Middle frontal gyrus (tissue), 1 donor: ENCODE data around the gene HYAL1.
"Not testable (repeated sequence)": the region's sequence is repeated elsewhere in the genome, so short reads cannot be mapped to it uniquely, and the experiment has no call there.

Experiments used
- DNase-seq: peaks from one replicate; pipeline ENCODE4 v3.0.0-alpha.2; 2015; ENCODE audit warnings: low spot score; ENCODE audit errors: extremely low spot score

The HYAL1 gene

DNA sequence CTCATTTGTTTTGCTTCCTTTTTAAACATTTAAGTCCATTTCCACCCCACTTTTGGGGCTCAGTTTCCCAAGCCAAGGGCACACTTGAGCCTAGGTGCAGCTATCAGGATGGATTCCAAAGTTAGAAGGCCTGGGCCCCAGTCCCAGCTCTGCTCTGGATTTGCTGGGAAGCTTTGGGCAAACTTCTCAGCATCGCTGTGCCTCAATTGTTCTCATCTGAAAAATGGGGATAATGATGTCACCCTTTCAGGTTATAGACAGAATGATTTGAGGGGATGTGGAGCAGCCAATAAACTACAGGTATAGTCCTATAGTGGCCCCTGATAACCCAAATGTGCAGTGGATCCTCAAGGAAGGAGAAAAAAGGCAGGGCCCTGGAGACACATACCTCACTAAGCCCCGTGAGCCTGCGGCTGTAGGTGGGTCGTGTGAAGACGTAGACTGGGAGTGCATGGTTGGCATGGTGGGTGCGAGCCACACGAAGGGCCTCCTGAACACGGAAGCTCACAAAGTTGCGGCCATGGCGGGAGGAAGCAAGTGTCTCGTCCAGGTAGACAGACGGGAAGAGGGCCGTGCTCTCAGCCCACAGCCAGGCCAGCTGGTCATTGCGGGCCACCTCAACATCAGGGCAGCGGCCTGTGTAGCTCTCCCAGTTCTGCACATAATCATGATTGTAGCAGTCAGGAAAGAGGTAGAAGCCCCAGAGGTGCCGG lies 16.0 kb upstream of the HYAL1 start:
- DNase-seq = no peak

DNA sequence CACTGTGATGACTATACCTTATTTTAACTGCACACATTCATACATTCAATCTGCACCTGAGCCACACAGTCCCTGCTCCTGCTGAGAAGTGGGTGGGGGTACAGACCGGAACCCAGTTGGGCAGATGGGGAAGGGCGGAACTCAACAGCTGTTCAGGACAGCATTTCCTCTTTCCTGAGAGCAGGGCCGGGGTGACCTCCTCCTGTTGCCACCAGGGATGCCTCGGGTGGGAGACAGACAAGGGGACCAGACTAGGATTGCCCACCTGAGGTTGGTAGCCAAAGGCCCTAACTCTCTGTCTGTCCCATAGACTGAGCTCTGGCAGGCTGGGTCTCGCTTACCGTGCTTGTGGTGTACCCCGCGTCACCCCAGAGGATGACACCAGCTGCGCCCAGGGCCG lies 15.2 kb upstream of the HYAL1 start:
- DNase-seq = no peak

DNA sequence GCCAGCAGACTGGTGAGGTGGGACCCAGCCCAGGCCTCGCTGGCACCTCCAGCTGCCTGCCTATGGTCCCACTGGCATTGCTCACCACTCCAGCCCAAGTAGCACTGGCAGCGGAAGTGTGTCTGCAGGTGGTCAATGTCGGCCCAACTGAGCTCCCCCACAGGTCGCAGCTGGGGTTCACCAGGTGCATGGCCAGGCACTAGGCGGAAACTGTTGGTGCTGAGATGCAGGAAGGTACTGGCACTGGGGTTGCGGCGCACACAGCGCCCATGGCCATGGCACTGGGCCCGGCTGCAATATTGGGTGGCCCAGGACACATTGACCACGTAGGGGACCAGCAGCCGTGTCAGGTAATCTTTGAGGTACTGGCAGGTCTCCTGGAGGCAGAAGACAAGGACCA lies 14.8 kb upstream of the HYAL1 start:
- no peak for DNase-seq

DNA sequence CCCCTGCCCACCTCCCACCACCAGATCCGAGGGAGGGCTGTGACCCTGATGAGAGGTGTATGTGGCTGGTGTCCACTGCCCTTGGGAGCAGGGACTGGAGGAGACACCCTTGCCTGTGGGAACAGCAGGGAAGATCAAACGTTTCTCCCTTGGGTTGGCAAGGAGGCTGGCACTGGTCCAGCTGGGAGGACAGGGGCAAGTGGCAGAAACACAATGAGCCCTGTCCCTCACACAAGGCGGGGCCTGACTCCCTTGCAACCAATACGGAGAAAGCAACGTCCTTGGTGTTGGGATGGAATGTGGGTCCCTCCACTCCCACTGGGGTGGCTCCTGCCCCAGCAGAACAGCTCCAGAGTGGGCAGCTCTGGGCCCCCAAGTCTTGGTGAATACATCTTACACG lies 13.9 kb upstream of the HYAL1 start:
- no peak for DNase-seq

- no peak for DNase-seq
Measured at GRCh38 chr3:50316657-50317242, 13.4 kb upstream of the HYAL1 start.

GRCh38 chr3:50314816-50315215 lies 11.4 kb upstream of the HYAL1 start:
- no peak for DNase-seq

GRCh38 chr3:50314342-50314741 lies 11.0 kb upstream of the HYAL1 start:
- DNase-seq = no peak

- DNase-seq = not testable (repeated sequence)
Measured at GRCh38 chr3:50312041-50312440, 8.7 kb upstream of the HYAL1 start.

DNA sequence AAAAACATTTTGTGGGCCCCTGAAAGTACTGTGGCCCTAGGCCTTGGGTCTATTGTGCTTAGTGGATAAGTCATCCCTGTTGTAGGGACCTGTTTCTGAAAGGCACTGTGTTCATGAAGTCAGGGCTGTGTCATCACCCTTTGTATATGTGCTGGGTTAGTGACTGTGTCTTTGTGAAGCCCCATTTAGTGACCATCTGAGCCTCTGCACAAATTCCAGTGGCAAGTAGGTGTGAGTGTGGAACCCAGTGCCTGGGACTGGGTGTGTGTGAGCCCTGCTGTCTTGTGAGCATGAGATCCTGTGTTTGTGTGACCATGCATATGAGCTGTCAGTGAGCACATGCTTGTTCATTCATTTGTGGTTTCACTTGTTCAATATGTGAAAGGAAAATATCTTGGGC lies 1.2 kb upstream of the HYAL1 start:
- DNase-seq = no peak

DNA sequence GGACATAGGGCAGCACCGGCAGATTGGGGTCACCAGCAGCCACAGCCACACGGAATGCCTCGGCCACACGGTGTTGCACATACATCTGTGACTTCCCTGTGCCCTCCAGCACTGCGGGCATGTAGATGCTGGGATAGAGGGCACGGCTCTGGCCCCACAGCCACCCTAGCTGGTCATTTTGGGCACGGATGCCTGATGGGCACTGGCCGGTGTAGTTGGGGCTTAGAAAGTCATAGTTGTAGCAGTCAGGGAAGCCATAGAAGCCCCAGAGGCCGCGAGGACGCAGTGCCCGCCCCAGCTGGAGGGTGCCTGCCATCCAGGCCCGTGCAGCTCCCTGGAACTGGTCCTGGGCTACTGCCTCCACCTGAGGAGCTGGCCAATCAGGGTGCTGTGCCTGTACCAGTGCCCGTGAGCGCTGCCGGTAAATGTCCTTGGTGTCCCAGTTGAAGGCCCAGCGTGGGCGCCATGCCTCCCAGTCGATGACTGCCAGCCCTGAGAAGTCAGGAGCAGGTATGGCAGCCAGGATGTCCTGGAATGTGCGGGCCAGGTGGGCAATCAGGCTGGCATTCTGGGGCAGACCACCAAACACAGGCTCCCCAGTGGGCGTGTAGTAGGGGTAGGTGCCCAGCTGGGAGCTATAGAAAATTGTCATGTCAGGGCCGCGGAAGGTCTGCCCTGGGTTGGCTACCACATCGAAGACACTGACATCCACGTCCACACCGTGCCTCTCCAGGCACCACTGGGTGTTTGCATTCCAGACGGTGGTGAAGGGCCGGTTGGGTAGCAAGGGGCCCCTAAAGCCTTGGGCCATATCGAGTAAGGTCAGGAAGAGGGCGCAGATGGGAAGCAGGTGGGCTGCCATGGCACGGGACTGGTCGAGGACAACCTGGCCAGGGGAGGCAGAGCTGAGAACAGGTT lies 1.0 kb downstream of the HYAL1 start:
- DNase-seq = no peak

- DNase-seq = no peak
Measured at GRCh38 chr3:50300681-50301254, 2.6 kb downstream of the HYAL1 start.

DNA sequence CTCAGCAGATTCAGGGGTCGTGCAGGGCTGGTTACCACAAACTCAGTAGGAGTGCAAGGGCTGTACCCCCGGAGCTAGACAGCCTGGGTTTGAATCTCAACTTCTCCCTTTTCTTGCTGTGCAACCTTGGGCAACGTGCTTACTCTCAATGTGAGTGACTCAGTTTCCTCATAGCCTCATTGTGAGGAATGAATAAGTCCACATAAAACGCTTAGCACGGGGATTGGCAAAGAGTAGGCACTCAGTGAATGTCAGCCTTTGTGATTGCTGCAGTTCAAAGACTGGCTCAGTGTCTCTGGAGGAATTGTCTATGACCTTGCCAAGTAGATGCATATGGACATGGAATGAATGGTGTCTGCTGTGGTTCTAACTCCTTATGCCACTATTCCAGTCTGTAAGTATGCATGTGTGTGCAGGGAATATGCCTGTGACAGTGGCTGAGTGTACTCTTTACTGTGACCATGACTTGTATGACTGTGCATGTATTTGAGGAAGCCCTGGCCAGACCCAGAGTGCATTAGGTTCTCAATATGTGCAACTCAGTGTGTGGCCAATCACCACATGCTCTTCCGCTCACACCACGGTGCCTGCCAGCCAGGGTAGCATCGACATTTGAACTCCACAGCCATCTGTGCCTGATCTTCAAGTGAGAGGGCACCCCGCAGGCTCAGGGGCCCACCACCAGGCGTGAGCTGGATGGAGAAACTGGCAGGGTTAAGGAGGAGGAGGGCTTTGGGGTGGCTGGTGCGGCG lies 3.3 kb downstream of the HYAL1 start:
- DNase-seq = peak; percentile 39

GRCh38 chr3:50299638-50299928 lies 3.8 kb downstream of the HYAL1 start:
- DNase-seq = no peak

GRCh38 chr3:50298836-50299637 lies 4.3 kb downstream of the HYAL1 start, which contains the start of the genes HYAL3 and NAA80:
TSS of gene HYAL3 (minus strand) at chr3:50299405. CDS start at chr3:50295602, 3,803 bp downstream.
TSS of gene NAA80 (minus strand) at chr3:50299405. CDS start at chr3:50297463, 1,942 bp downstream.
- peak; percentile 99 for DNase-seq

GRCh38 chr3:50297896-50298725 lies 5.3 kb downstream of the HYAL1 start:
- no peak for DNase-seq

GRCh38 chr3:50297384-50297775 lies 6.0 kb downstream of the HYAL1 start:
- no peak for DNase-seq

DNA sequence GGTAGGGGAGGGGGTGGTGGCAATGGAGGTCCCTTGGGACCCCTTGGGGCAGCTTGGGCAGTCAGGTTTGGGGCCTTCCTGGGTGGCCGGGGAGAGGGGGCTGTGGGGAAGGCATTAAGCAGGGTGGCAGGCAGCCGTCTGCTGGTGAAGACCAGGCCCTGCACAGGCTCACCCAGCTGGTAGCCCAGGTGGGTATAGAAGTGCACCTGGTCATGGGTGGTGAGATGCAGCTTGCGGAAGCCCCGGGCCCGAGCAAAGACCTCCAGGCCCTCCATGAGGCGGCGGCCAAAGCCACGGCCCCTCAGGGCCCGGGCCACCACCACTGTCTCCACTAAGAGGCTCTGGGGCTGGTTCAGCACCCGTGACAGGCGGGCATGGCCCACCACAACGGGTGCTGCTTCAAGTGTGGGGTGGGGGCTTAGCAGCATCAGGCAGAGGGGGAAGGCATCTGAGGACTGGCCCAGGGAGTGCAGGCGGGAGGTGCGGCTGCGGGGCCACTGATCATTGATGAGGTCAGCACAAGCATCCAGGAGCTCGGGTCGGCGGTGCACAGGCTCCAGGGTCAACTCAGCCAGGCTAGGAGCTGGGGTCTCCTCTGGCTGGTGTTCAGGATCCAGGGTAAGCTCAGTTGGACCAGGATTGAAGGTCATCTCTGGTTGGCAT lies 6.5 kb downstream of the HYAL1 start:
- no peak for DNase-seq

DNA sequence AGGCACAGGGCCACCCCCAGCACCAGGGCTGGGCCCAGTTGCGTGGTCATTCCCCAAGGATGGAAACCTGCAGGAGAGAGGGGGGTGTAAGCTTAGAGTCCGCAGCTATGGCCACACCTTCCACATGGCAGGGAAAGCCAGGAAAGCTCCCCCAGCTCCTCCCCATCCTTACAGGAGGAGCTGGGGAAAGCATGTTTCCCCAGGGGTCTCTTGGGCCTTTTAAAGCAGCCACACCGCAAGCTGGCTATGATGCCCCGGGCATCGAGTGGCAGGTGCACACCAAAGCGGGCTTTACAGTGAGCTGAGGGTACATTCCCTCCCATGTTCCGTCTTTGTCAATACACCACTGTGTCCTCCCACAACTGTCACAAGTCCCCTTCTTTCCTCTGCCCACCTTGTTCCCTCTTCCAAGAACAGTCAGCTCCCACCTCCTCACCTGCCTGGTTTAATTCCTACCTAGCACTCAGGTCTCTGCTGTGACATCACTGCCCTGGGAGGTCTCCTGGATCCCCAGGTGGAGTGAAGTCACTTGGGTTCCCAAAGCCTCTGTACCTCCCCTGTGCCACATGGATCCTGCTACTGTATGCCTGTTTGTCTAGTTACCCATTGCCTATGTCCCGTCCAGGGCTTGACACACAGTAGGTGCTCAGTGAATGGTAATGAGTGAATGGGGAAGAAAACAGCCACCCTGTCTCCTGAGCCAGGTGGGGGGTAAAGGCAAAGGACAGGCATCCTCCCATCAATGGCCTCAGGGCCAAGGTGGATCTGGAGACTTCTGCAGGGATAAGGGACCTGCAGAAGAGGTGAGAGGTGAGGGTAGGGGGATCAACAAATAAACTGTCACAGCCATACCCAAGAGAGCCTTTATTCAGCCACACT lies 7.6 kb downstream of the HYAL1 start:
- DNase-seq = no peak
